ENCODE measurements around the gene FNTB.

- TF ChIP-seq CTCF (IDR thresholded peaks at IDR 0.05) (no peak), POLR2A (IDR thresholded peaks at IDR 0.05) (no peak)
Measured at GRCh38 chr14:64938972-64939816, 47.5 kb upstream of the FNTB start.

All from lower leg skin (tissue), 3 donors.